ENCODE data around the gene COLEC12.

GRCh38 chr18:497688-498087 lies 2.8 kb downstream of the COLEC12 start:
- TF ChIP-seq ATF3 (IDR thresholded peaks at IDR 0.05; ENCODE audit: borderline replicate concordance, extremely low read depth, low read depth, low read length) (no peak), E2F4 (IDR thresholded peaks at IDR 0.05; ENCODE audit: low read depth, low read length) (no peak), TAF1 (IDR thresholded peaks at IDR 0.05; ENCODE audit: borderline replicate concordance, low read depth, low read length) (no peak), RAD21 (IDR thresholded peaks at IDR 0.05; ENCODE audit: insufficient read depth, low read depth, low read length) (no peak), CTCF (IDR thresholded peaks at IDR 0.05 in 2 of 3, conservative IDR thresholded peaks at IDR 0.05 in 1 of 3; ENCODE audit: control insufficient read depth in 2 of 3, extremely low read depth in 1 of 3, insufficient read depth in 1 of 3, low read depth in 3 of 3, low read length in 3 of 3) (no peak), POLR2AphosphoS5 (IDR thresholded peaks at IDR 0.05; ENCODE audit: low read length) (no peak), EGR1 (IDR thresholded peaks at IDR 0.05; ENCODE audit: borderline replicate concordance in 1 of 2, low read depth in 2 of 2, low read length in 2 of 2) (no peak), POLR2A (IDR thresholded peaks at IDR 0.05; ENCODE audit: low read depth, low read length) (no peak), REST (IDR thresholded peaks at IDR 0.05; ENCODE audit: low read depth, low read length) (no peak), EZH2 (IDR thresholded peaks at IDR 0.05; ENCODE audit: borderline replicate concordance, control insufficient read depth, low read depth, low read length) (no peak), CHD2 (IDR thresholded peaks at IDR 0.05; ENCODE audit: borderline replicate concordance, low read depth, low read length) (no peak), FOXM1 (IDR thresholded peaks at IDR 0.05; ENCODE audit: low read depth, low read length) (no peak), ETV6 (conservative IDR thresholded peaks at IDR 0.05 in 1 of 2, IDR thresholded peaks at IDR 0.05 in 1 of 2; ENCODE audit: borderline replicate concordance in 1 of 2, low read depth in 1 of 2) (no peak)

Measured in GM12878 (cell line).